K562 (cell line): ENCODE results near the gene OR4D9. TPM values are rescaled to one million over a fixed set of nuclear protein-coding genes. Genes with fewer than 3 reads are reported as not detected.

Experiments used
- HCFC1 ChIP-seq: IDR thresholded peaks from 2 replicates; pipeline ENCODE4 v1.6.1; 2012; ENCODE audit warnings: low read depth, low read length, improper control_type of control experiment
- NBN ChIP-seq: fragments of 450-650 bp; IDR thresholded peaks from 2 replicates; pipeline ENCODE4 v1.6.1; 2016; ENCODE audit warnings: low read depth, mild to moderate bottlenecking
- polyA plus RNA-seq, 8 experiments: library from polyadenylated mRNA; depleted of rRNA in 4 of 8; stranded (reverse) in 5 of 8; unstranded in 3 of 8; fragments of >200 nt; fragmentation: Nextera tagmentation in 2 of 8; fragmentation: Illumina TruSeq in 1 of 8; extraction: Ambion mirVana in 2 of 8; extraction: Trizol in 1 of 8; gene quantifications; 2 replicates each; pipeline versions ENCODE4 v1.2.1 to v1.2.3, GENCODE V29; 2011 to 2014; ENCODE audit warnings: inconsistent platforms in 1 of 8, missing spikeins in 1 of 8
- total RNA-seq, 7 experiments: library from RNA; depleted of rRNA in 6 of 7; stranded (reverse); fragments of >200 nt in 6 of 7; fragmentation: Illumina TruSeq in 2 of 7; extraction: Trizol in 2 of 7; gene quantifications; 2 replicates each; pipeline versions ENCODE4 v1.2.1 to v1.2.3, GENCODE V29; 2011 to 2021; ENCODE audit warnings: low replicate concordance in 1 of 7
- TF ChIP-seq, protein P1 (sequence below): fragments of 250-450 bp; sonication (Bioruptor Pico); IDR thresholded peaks from 2 replicates; pipeline ENCODE4 v1.5.0; 2021

The OR4D9 gene
- total and polyA plus RNA-seq, 9 of the 15 experiments (the other 6 are each of a cell fraction or from before 2014, with no cell fraction given) = not detected

DNA sequence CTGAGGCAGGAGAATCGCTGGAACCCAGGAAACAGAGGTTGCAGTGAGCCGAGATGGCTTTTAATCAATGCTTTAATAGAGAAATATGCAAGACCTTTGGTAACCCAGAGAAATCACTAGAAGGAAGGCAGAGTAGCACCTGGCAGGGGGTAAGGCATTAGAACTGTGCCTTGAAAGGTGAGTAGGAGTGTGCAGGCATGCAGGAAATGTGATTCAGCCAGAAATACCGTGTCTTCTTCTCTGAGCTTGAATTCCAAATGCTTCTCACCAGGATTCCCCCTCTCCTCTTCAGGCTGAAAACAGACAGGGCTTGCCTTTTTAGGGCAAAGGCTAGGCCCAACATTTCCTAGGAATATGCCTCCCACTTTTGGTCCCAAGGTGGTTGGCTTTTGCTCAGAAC is 51.0 kb downstream of the OR4D9 start (continued):
- TF ChIP-seq HCFC1 (no peak), NBN (no peak)
- TF ChIP-seq, protein P1, sequence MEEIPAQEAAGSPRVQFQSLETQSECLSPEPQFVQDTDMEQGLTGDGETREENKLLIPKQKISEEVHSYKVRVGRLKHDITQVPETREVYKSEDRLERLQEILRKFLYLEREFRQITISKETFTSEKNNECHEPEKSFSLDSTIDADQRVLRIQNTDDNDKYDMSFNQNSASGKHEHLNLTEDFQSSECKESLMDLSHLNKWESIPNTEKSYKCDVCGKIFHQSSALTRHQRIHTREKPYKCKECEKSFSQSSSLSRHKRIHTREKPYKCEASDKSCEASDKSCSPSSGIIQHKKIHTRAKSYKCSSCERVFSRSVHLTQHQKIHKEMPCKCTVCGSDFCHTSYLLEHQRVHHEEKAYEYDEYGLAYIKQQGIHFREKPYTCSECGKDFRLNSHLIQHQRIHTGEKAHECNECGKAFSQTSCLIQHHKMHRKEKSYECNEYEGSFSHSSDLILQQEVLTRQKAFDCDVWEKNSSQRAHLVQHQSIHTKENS (CRISPR knock-in tag) = no peak

Other genes with a start within 250 kb of the OR4D9 start
Only the 7 nearest of the 10 such genes appear.
- not detected in 2 replicates for gene OR5AN1, start 152.6 kb upstream of the OR4D9 start, total RNA-seq (2014; rRNA removed)
- gene OR5AN1, start 152.6 kb upstream of the OR4D9 start, total RNA-seq (2014; rRNA removed; fragmentation: Illumina TruSeq; extraction: Trizol) = not detected in 2 replicates
- gene OR5AN1, start 152.6 kb upstream of the OR4D9 start, total RNA-seq (2015; rRNA removed; fragmentation: Illumina TruSeq; extraction: Trizol) = not detected in 2 replicates
- not detected in 2 replicates for gene OR5AN1, start 152.6 kb upstream of the OR4D9 start, total RNA-seq (2021)
- gene OR5AN1, start 152.6 kb upstream of the OR4D9 start, polyA plus RNA-seq (2011; rRNA removed) = not detected in 2 replicates
- not detected in 2 replicates for gene OR5AN1, start 152.6 kb upstream of the OR4D9 start, polyA plus RNA-seq (2014; fragmentation: Illumina TruSeq; extraction: Trizol)
- gene OR5AN1, start 152.6 kb upstream of the OR4D9 start, polyA plus RNA-seq (2014; fragmentation: Nextera tagmentation; extraction: Ambion mirVana) = not detected
- not detected in 2 replicates for gene OR5AN1, start 152.6 kb upstream of the OR4D9 start, polyA plus RNA-seq (2014; rRNA removed)
- gene OR5A2, start 85.1 kb upstream of the OR4D9 start, total RNA-seq (2014; rRNA removed) = not detected in 2 replicates
- not detected in 2 replicates for gene OR5A2, start 85.1 kb upstream of the OR4D9 start, total RNA-seq (2014; rRNA removed; fragmentation: Illumina TruSeq; extraction: Trizol)
- gene OR5A2, start 85.1 kb upstream of the OR4D9 start, total RNA-seq (2015; rRNA removed; fragmentation: Illumina TruSeq; extraction: Trizol) = not detected in 2 replicates
- gene OR5A2, start 85.1 kb upstream of the OR4D9 start, total RNA-seq (2021) = not detected in 2 replicates
- gene OR5A2, start 85.1 kb upstream of the OR4D9 start, polyA plus RNA-seq (2011; rRNA removed) = not detected in 2 replicates
- not detected in 2 replicates for gene OR5A2, start 85.1 kb upstream of the OR4D9 start, polyA plus RNA-seq (2014; fragmentation: Illumina TruSeq; extraction: Trizol)
- gene OR5A2, start 85.1 kb upstream of the OR4D9 start, polyA plus RNA-seq (2014; fragmentation: Nextera tagmentation; extraction: Ambion mirVana) = not detected
- gene OR5A2, start 85.1 kb upstream of the OR4D9 start, polyA plus RNA-seq (2014; rRNA removed) = not detected in 2 replicates
- gene OR5A1, start 75.1 kb upstream of the OR4D9 start, total RNA-seq (2014; rRNA removed) = not detected in 2 replicates
- not detected in 2 replicates for gene OR5A1, start 75.1 kb upstream of the OR4D9 start, total RNA-seq (2014; rRNA removed; fragmentation: Illumina TruSeq; extraction: Trizol)
- gene OR5A1, start 75.1 kb upstream of the OR4D9 start, total RNA-seq (2015; rRNA removed; fragmentation: Illumina TruSeq; extraction: Trizol) = not detected in 2 replicates
- gene OR5A1, start 75.1 kb upstream of the OR4D9 start, total RNA-seq (2021) = not detected in 2 replicates
- gene OR5A1, start 75.1 kb upstream of the OR4D9 start, polyA plus RNA-seq (2011; rRNA removed) = not detected in 2 replicates
- gene OR5A1, start 75.1 kb upstream of the OR4D9 start, polyA plus RNA-seq (2014; fragmentation: Illumina TruSeq; extraction: Trizol) = not detected in 2 replicates
- not detected for gene OR5A1, start 75.1 kb upstream of the OR4D9 start, polyA plus RNA-seq (2014; fragmentation: Nextera tagmentation; extraction: Ambion mirVana)
- not detected in 2 replicates for gene OR5A1, start 75.1 kb upstream of the OR4D9 start, polyA plus RNA-seq (2014; rRNA removed)
- gene OR4D6, start 54.6 kb upstream of the OR4D9 start, total RNA-seq (2014; rRNA removed) = not detected in 2 replicates
- not detected in 2 replicates for gene OR4D6, start 54.6 kb upstream of the OR4D9 start, total RNA-seq (2014; rRNA removed; fragmentation: Illumina TruSeq; extraction: Trizol)
- gene OR4D6, start 54.6 kb upstream of the OR4D9 start, total RNA-seq (2015; rRNA removed; fragmentation: Illumina TruSeq; extraction: Trizol) = not detected in 2 replicates
- not detected in 2 replicates for gene OR4D6, start 54.6 kb upstream of the OR4D9 start, total RNA-seq (2021)
- gene OR4D6, start 54.6 kb upstream of the OR4D9 start, polyA plus RNA-seq (2011; rRNA removed) = not detected in 2 replicates
- gene OR4D6, start 54.6 kb upstream of the OR4D9 start, polyA plus RNA-seq (2014; fragmentation: Illumina TruSeq; extraction: Trizol) = not detected in 2 replicates
- not detected for gene OR4D6, start 54.6 kb upstream of the OR4D9 start, polyA plus RNA-seq (2014; fragmentation: Nextera tagmentation; extraction: Ambion mirVana)
- not detected in 2 replicates for gene OR4D6, start 54.6 kb upstream of the OR4D9 start, polyA plus RNA-seq (2014; rRNA removed)
- gene OR4D10, start 38.2 kb upstream of the OR4D9 start, total RNA-seq (2014; rRNA removed) = not detected in 2 replicates
- gene OR4D10, start 38.2 kb upstream of the OR4D9 start, total RNA-seq (2014; rRNA removed; fragmentation: Illumina TruSeq; extraction: Trizol) = not detected in 2 replicates
- not detected in 2 replicates for gene OR4D10, start 38.2 kb upstream of the OR4D9 start, total RNA-seq (2015; rRNA removed; fragmentation: Illumina TruSeq; extraction: Trizol)
- not detected in 2 replicates for gene OR4D10, start 38.2 kb upstream of the OR4D9 start, total RNA-seq (2021)
- not detected in 2 replicates for gene OR4D10, start 38.2 kb upstream of the OR4D9 start, polyA plus RNA-seq (2011; rRNA removed)
- not detected in 2 replicates for gene OR4D10, start 38.2 kb upstream of the OR4D9 start, polyA plus RNA-seq (2014; fragmentation: Illumina TruSeq; extraction: Trizol)
- not detected for gene OR4D10, start 38.2 kb upstream of the OR4D9 start, polyA plus RNA-seq (2014; fragmentation: Nextera tagmentation; extraction: Ambion mirVana)
- gene OR4D10, start 38.2 kb upstream of the OR4D9 start, polyA plus RNA-seq (2014; rRNA removed) = not detected in 2 replicates
- not detected in 2 replicates for gene OR4D11, start 8.0 kb upstream of the OR4D9 start, total RNA-seq (2014; rRNA removed)
- not detected in 2 replicates for gene OR4D11, start 8.0 kb upstream of the OR4D9 start, total RNA-seq (2014; rRNA removed; fragmentation: Illumina TruSeq; extraction: Trizol)
- gene OR4D11, start 8.0 kb upstream of the OR4D9 start, total RNA-seq (2015; rRNA removed; fragmentation: Illumina TruSeq; extraction: Trizol) = not detected in 2 replicates
- gene OR4D11, start 8.0 kb upstream of the OR4D9 start, total RNA-seq (2021) = not detected in 2 replicates
- gene OR4D11, start 8.0 kb upstream of the OR4D9 start, polyA plus RNA-seq (2011; rRNA removed) = not detected in 2 replicates
- gene OR4D11, start 8.0 kb upstream of the OR4D9 start, polyA plus RNA-seq (2014; fragmentation: Illumina TruSeq; extraction: Trizol) = not detected in 2 replicates
- not detected for gene OR4D11, start 8.0 kb upstream of the OR4D9 start, polyA plus RNA-seq (2014; fragmentation: Nextera tagmentation; extraction: Ambion mirVana)
- not detected in 2 replicates for gene OR4D11, start 8.0 kb upstream of the OR4D9 start, polyA plus RNA-seq (2014; rRNA removed)
- 22.2 and 28.7 TPM in 2 replicates for gene OSBP, start 104.2 kb downstream of the OR4D9 start, total RNA-seq (2014; rRNA removed)
- gene OSBP, start 104.2 kb downstream of the OR4D9 start, total RNA-seq (2014; rRNA removed; fragmentation: Illumina TruSeq; extraction: Trizol) = 33.3 and 36.1 TPM in 2 replicates
- 28.7 and 28.9 TPM in 2 replicates for gene OSBP, start 104.2 kb downstream of the OR4D9 start, total RNA-seq (2015; rRNA removed; fragmentation: Illumina TruSeq; extraction: Trizol)
- gene OSBP, start 104.2 kb downstream of the OR4D9 start, total RNA-seq (2021) = 37.7 and 44.3 TPM in 2 replicates
- 33.9 and 37.2 TPM in 2 replicates for gene OSBP, start 104.2 kb downstream of the OR4D9 start, polyA plus RNA-seq (2011; rRNA removed)
- gene OSBP, start 104.2 kb downstream of the OR4D9 start, polyA plus RNA-seq (2014; fragmentation: Illumina TruSeq; extraction: Trizol) = 46.9 and 49.0 TPM in 2 replicates
- 10 to 100 TPM; 11.7 to 11.9 TPM for gene OSBP, start 104.2 kb downstream of the OR4D9 start, polyA plus RNA-seq (2014; fragmentation: Nextera tagmentation; extraction: Ambion mirVana)
- 24.5 and 27.8 TPM in 2 replicates for gene OSBP, start 104.2 kb downstream of the OR4D9 start, polyA plus RNA-seq (2014; rRNA removed)